DMS53 treated with DMSO at 0.1 percent for 48 hours (cell line): ENCODE data around the gene LACRT.

ENCODE experiments used
- DNase-seq: peaks from one replicate; lab custom pipeline; 2025; ENCODE audit not compliant: unreplicated experiment; lab: John Stamatoyannopoulos, UW

The LACRT gene

DNA sequence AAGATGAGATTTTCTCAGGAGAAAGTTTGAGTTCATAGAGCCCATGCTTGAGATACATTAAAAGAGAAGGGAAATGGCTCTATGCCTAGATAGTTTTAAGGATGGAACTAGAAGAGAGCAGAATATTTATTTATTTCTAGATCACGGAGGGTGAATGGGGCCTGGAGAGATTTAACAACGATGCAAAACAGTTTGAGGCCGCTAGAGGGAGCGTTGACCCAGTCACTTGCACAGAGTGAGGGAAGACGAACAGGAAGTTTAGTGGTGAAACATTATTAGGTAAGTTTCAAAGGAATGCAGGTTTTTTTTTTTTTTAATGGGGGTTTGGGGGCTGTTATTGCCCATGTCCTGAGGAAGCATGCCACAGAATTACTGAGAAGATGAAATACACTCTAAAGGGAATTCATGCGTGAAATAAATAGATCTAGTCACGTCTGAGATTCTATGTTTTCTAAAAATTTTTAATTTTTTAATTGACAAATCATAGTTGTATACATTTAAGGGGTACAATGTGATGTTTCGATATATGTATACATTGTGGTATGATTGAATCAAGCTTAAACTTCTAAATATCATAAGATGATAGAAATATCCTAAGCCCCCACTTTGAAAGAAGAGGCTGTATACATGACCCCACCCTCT, 31.4 kb downstream of the LACRT start:
- DNase-seq: peak; percentile 72

- DNase-seq: no peak
Observed at GRCh38 chr12:54602661-54603060, 32.0 kb downstream of the LACRT start.

DNA sequence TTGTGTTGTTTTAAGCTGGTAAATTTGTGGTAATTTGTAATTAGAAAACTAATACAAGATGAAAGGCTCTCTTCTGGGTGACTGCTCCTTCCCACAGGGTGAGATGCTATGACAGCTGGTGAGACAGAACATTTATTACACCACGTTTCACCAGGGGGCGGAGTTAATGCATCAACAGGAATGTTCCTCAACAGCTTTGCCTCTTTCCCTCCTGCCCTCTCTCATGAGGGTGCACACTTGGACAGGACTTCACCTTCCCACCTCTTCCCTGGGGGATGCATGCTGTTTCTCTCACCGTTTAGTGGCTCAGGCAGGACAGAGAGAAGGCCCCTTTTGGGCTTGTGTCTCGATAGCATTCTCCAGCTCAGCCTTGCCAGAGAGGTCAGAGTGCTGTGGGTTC, 32.9 kb downstream of the LACRT start:
- no peak for DNase-seq

DNA sequence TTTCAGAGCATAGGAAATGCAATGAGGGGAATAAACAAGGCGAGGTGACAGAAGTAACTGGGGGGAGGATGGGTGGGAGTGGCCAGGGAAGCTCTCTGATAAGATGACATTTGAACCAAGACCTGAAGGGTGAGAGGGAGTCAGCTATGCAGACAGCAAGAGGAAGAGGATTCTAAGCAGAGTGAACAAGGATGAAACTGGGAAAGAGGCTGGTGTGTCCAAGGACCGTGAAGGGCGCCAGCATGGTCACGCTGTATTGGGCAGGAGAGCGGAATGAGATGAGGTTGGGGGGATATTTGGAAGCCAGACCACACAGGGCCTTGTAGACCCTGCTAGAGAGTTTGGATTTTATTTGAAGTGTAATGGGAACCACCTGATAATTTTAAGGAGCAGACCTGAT, 35.7 kb downstream of the LACRT start:
- DNase-seq: no peak

DNA sequence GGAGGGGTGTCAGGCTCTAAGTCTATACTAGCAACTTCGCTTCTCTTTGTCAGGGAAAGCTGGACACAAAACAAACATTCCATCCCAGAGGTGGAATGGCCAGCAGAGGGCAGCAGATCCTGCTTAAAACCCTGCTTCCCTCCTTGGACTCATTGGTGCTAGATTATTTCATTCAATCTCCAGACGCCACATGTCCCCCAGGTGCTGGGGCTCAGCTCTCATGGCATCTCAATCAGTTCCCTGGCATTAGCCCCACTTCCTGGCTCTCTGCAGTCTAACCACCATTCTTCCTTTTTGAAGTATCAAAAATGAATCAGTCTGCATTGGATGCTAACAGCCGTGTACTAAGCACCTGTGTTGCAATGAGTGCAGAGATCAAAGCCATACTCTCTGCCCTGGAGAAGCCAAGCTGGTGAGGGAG, 38.2 kb downstream of the LACRT start:
- peak; percentile 53 for DNase-seq

- DNase-seq: no peak
Observed at GRCh38 chr12:54595471-54595870, 39.2 kb downstream of the LACRT start.

DNA sequence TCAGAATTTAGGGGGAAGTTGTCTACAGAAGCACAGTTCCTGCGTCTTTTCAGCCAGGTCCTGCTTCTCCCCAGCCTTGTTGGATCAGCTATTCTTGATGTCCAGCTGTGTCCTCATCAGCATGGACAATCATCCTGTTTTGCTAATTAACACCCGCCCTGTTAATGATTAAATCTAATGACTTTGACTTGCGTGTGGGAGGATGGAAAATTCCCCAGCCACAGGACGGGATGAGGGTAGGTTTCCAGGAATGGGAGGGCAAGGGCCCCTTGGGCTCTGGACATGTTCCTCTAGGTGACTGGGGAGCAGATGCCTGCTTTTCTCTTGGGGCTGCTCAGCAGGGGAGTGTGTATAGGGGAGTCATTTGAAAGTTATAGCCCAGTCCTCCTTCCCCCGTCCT, 41.0 kb downstream of the LACRT start:
- no peak for DNase-seq

DNA sequence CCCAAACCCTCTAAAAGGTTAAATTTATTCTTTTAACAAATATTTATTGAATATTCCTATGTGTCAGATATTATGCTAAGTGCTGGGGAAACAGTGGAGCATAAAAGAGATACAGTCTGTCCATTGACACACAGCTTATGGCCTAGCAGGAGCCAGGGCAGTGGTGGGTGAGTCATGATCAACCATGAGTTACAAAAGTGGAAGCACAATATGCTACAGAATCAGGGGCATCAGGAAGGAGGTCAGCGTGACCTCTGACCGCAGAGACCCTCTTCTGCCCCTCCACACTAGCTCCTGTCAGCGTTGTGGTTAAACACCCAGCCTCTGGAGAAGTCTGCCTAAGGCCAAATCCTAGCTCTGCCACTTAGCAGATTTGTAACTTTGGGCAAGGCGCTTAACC, 41.6 kb downstream of the LACRT start:
- no peak for DNase-seq

DNA sequence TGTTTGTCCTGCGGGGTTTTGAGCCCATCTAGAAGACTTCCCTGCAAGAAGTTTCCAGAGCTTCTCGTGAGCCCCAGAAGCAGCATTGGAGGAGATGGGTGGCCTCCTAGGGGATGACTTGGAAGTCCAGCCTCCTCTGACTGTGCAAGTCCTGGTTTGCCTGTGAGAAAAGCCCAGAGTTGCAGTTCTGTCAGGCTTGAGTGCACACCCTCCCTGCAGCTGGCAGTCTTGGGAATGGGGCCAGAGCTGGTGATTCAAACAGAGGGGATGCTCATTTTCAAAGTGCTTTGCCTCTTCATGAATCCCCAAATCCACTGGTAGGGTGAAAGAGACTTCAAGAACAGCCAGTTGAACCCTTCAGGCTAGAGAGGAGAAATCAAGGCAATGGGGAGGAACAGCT, 42.4 kb downstream of the LACRT start:
- DNase-seq: no peak

- DNase-seq: no peak
Observed at GRCh38 chr12:54590978-54591591, 43.6 kb downstream of the LACRT start.

GRCh38 chr12:54589964-54590363, 44.7 kb downstream of the LACRT start:
- DNase-seq: no peak

- DNase-seq: no peak
Observed at GRCh38 chr12:54588890-54589267, 45.8 kb downstream of the LACRT start.

DNA sequence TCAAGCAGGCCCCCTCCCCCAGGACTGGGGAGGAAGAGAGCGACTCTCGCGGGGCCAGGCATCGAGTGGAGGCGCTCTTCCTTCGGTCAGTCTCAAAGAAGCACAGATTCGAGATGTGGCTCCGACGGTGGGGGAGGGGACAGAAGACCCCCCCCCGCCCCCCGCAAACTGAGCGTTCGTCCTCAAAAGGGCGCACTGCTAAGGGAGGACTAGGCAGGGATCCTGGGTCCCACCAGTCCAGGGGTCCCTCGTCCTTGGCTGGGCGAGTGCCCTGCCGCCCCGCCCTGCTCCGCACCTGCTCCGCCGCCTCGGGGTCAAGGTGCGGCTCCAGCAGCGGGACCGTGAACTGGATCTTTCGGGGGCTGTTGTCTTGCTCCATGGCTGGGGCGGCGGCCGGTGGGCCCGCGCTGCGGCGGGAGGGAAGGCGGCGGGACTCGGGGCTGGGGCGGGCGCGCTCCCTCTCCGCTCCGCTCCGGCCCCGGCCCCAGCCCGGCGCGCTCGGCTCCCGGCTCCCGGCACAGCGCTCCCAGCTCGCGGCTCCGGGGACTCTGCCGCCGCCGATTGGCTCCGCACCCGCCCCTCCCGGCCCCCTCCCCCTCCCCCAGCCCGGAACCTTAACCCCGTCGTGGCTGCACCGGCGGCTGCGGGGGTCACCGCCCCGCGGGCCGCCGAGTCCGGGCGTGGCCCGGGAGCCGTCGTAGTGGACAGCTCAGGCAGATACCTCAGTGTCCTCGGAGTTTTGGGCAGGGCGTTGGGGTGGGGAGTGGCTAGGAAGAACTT, 46.4 kb downstream of the LACRT start, which contains the start of gene PPP1R1A:
PPP1R1A (minus strand) TSS at position 550 of the 780 bp plus-strand sequence; CDS start at position 379, 171 bp downstream.
- DNase-seq: no peak

DNA sequence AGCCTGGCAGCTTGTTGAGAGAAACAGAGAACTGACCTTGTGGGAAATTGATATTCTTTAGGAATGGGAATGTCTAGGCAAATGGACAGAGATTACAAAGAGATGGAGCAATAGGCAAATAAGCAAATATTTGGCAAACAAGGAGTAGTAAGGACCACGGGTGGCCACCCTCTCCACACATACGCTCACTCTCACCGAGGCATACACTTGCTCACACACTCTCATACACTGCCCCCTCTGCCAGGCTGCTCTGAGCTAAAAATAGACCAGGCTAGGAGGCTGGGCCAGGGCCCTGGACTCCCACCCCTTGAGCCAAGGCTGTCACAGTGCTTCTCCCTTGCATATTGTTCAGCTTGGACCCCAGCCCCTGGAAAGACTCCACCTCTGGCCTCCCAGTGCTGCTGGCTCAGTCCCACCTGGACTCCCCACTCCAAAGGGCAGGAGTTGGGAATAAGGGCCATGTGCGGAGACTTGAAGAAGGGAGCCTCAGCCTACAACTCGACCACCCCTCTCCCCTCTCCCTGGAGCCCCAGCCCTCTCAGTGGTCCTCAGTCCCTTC, 47.3 kb downstream of the LACRT start:
- no peak for DNase-seq

DNA sequence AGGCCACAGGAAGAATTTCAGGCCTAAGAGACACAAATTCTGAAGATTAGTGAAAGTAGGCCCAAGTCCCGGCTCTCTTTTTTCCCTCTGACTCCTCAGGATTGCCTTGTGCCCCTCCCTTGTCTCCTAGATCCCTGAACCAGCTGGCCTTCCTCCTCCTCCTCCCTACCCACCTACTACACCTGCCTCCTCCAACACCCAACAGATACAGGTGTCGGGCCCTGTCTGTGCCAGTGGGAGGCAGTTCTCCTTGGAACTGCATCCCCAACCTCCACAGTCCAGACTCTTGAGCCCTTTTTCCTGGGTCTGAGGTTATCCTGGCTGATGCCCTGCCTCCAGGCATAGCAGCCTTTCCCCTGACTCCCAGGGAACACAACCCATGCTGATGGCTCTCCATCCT, 48.1 kb downstream of the LACRT start:
- no peak for DNase-seq

- no peak for DNase-seq
Observed at GRCh38 chr12:54585243-54585642, 49.5 kb downstream of the LACRT start.

- no peak for DNase-seq
Observed at GRCh38 chr12:54584128-54584527, 50.6 kb downstream of the LACRT start.

DNA sequence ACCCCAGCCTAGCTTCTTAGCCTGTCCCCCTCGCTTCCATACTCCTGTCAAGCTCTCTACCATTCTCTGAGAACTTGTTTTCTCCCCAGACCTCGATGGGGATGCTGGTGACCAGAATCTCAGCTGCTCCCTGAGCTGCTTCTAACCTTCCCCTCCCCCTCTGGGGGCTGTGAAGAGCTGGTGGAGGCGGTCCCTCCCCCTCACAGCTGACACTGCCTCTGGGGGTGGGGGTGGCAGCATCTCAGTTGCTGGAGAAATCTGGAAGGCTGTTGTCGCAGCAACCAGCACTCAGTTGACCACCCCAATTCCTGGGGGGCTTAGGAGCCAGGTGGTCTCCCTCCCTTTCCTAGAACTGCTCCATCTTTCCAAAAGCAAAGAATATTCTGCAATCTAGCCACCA, 51.0 kb downstream of the LACRT start:
- no peak for DNase-seq

DNA sequence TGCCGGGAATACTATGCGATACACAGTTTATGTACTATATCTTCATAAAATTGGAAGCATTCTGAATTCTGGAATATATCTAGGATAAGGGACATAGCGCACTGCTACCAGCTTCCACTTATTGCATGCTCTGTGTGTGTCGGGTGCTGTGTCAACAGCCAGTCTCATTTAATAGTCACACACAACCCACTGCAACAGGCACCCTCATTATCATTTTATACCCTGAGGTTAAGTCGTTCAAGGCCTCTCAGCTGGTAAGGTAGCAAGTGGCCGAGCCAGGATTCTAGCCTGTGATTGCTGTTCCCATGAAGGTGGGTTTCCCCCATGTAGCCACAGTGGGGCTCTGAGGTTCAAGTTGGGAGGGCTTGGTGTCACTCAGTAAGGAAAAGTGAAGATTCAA, 53.3 kb downstream of the LACRT start:
- no peak for DNase-seq
